Non-pigmented ciliary epithelial cell (primary cell): ENCODE results near the gene ABLIM1.

Source experiments
- DNase-seq: peaks from one replicate; pipeline ENCODE4 v3.0.0-alpha.2; 2010; ENCODE audit warnings: low read depth

ABLIM1 gene

DNA sequence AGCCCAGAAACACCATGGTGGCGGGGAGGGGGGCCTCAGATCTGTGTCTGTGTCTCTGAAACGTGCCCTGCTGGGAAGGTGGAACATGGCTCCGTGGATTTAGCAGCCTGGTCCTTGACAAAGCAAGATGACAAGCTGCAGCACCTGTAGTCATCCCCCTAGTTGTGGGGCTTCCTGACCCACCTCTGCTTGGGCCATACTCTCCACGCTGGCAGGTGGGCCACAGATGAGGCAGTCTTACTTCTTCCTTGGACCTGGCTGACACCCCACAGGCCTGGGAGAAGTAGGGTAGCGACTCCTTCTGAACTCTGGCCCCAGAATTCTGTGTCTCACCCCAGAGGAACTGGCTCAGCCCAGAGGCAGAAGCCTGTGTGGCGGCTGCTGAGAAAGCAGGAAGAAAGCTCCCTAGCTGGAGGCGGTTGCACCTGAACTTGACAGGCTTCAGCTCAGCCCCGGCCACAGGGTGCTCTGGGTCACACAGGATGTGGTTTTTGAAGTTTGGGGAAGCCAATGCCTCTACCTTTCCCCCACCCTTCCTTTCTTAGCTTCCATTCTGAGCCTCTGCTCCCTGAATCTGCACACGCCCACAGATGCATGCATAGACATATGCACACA lies 113.9 kb downstream of the ABLIM1 start:
- no peak for DNase-seq

DNA sequence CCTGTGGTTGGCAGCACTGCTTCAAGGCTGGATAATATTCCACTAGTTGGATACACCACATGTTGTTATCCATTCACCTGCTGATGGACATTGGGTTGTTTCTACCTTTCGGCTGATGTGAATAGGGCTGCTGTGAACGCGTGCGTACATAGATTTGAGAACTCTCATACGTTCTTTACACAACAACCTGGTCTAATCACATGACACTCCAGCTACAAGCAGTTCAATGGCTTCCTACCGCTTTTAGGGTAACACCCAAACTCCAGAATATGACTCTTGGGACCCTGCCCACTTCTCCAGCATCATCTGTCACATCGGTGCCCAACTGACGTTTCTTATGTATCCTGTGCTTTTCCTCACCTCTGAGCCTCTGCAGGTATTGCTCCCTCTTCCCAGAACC lies 114.6 kb downstream of the ABLIM1 start:
- DNase-seq = no peak

DNA sequence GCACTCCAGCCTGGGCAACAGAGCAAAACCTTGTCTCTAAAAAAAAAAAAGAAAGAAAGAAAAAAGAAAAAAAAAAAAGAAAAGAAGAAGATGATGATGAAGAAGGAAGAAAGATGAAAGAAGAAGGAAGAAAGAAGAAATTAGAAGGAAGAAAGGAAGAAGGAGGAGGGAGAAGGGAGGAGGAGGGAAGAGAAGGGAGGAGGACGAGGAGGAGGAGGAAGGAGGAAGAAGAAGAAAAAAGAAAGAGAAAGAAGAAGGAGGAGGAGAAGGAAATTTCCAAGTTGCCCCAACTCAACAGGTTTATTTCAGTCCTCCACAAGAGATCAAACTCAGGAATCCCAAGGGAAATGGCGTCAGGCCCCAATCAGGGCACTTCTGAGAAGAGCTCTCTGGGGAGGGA lies 115.7 kb downstream of the ABLIM1 start:
- no peak for DNase-seq

DNA sequence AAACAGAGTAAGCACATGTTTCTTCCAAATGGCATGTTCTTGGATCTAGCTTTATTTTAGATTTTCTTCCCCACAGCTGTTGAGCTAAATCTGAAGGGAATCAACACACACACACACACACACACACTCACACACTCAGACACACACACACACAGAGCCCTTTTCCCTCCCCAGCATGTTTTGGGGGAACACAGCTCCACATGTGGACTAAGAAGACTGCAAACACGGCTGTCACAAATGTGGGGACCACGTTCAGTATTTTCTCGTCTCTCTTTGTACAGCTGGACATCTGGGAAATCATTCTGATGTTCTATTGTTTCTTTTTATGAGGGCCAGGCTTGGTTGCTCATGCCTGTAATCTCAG lies 116.3 kb downstream of the ABLIM1 start:
- no peak for DNase-seq

DNA sequence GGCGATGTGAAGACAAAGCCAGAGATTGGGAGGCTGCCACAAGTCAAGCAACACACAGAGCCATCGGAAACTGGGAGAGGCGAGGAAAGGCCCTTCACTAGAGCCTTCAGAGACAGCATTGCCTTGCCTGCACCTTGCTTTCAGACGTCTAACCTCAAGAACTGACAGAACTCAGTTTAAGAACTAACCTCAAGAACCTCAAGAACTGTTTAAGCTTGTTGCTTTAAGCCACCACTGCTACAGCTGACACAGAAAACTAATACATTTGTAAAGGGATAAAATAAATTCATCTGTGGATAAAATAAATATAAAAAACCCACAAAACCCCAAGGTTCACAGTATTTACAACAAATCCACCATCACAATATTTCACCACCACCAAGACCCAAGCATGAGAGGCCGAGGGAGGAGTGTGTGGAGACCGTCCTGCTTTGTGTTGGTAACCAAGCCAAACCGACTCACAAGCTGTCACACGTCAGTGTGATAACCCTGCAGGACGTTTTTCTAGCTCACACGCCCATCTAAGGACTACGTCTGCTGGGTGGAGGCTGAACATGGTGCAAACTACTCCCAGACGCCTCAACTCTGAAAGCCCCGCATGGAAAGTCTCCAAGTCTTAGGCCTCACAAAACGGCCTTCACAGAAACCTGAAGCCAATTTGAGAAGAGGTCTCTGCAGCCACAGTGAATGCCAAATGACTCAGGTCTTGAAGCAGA lies 116.8 kb downstream of the ABLIM1 start:
- DNase-seq = peak; percentile 35

DNA sequence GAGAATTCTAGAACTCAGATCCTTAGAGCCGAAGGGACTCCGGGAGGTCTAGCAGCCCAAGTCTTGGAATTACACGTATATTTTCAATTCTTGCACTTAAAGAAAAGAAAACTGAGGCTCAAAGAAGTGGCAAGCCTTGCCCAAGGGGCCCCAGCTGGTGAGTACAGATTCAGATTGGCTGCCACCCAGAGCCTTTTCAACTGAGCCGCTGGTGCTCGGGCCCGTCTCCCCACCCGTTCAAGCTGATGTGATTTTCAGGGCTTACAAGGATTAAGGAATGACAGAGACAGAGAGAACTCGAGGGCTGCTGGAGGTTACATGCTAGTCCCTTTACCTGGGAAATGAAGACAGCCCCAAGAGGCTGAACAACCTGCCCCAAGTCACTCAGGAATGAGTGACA lies 117.8 kb downstream of the ABLIM1 start:
- DNase-seq = no peak

DNA sequence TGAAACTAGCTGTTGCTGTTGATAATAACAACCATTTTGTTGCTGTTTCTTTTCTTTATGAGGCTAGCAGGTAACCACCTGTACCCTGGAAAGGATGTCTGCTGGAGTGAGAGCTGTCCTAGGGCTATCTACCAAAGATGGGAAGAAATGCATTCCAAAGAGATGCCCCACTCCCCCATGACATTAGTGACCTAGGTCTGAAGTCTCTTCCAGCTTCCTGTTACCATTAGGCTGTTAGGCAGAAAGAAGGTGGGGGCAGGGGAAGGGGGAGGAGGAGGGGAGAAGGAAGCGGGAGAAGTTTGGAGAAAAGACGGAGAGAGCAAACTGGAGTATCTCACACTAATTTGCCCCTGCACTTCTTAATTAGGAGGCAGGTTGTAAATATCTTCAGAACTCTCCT lies 118.5 kb downstream of the ABLIM1 start:
- no peak for DNase-seq

DNA sequence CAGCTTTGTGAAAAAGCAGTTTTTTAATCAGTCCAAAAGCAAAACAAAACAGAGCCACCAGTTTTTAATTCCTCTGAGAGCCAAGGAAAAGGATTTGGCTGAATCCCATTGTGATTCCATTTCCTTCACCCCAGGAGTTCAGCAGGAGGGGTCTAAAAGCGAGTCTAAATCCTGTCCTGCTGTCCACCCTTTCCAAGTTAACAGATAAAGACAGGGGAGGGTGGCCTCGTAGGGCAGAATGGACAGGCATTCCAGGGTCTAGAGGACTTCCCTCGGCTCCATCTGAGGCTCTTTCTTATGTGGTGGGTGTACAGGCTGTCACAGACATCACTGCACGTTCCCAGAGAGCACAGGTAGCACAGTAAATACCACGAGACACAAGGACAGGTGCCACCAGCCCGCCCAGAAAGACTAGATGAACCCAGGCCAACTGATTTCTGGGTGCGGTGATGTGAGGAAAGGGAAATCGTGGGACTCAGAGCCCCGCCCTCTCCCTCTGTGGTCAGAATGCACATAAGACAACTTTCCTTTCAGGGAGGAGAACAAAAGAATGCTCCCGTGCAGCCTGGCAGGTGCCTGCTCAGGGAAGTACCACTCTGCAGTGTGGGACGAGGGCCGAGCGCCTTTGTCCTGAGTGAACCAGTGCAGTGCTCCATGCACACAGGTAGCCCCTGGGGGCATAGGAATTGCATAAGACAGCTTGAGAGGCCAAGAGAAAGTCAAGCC lies 119.7 kb downstream of the ABLIM1 start:
- no peak for DNase-seq

DNA sequence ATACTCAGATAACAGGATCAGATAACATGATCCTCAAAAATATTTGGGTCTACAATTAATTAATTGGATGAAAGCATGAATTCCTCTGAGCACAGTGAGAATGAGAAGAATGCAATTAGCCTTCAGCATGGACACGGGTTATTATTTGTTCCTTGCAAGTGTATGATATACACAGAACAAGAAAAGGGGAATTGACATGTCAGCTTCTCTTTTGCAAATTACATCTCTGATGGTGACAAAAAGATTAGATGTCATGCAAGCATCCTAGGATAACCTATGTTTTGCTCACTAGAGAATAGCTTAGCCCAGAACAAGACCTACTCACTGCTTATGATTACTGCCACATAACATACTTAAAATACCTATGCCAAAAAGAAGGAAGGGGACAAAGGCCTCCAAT lies 120.3 kb downstream of the ABLIM1 start:
- DNase-seq = no peak

DNA sequence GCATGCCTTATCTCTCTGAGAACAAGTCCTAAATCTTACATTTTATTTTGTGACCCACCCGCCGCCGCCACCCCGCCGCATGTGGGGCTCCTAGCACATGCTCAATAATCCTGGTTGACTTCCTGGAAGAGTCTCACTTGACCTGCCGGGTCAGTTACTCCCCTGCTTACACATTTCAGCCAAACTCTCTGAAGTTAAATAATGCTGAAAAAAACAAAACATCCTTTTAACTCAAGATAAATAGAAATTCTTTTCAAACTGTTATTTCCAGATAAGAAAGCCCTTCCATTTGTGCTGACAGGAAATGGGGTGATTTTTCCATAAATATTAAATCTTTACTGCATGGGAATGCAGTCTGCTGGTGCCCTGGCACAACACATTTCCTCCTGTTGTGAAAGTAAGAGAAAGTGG lies 123.5 kb downstream of the ABLIM1 start:
- no peak for DNase-seq

DNA sequence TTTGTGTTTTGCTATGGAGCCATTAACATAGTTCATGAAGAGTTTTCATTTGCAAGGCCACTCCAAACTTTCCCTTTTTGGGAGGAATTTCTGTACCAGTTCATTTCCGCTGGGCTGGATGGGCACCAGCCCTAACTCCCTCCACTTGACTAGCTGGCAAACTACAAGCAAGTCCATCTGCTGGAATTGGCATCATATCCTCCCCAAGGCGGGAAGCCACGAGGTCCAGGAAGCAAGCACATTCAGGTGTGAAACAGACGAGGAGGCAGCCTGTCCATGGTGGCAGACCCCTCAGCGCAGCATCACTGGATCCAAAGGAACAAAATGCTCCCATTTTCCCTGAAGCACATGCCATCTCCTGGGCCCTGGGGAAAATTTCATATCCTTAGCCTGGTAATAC lies 125.8 kb downstream of the ABLIM1 start:
- DNase-seq = no peak

DNA sequence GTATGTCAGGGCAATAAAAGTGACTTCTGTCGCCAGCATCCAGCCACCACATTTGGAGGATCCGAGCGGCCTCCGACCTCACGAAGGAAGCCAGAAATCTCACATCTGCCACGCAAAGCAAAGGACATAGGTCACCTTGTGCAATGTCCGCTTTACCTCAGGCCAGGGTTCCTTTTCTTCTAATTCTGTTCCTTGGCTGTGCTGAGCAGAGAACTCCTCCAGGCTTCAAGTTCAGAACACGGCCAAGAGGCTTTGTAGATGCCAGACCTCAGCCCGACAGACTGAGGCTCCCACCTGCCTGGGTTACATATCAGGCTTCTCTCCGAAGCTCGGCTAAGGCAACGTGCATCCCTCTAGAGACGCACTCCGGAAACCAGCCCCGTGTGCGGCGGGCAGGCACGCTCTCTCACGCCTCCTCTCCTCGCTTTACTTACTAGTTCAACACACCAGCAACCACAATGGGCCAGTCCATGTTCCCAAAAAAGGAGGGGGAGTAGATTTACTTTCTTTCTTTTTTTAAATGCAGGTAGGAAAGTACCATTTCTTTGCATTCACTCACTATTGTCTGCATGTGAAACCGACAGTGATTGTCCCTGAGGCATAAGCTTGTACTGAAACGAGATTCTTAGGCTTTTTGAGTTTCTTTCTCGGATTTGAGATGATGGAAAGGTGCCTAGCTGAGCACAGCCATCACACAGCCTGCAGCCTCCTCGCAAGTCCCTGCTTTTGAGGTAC lies 131.4 kb downstream of the ABLIM1 start:
- DNase-seq = no peak

DNA sequence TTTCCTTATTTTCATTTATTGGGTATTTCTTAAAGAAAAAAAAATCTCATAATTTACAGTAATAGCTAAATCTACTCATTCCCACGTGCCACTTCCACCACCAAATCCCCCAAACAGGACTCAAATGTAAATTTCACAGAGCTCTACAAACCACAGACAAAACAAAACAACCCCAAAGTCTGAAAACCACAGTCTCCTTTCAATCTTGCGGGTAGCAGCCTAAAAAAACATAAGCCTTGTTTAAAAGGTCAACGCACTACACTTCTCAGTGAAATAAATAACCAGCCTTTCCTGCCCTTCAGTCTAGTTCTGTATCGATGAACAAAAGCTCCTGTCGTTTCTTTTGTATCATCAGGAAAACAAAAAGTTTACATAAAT lies 132.0 kb downstream of the ABLIM1 start:
- DNase-seq = no peak

DNA sequence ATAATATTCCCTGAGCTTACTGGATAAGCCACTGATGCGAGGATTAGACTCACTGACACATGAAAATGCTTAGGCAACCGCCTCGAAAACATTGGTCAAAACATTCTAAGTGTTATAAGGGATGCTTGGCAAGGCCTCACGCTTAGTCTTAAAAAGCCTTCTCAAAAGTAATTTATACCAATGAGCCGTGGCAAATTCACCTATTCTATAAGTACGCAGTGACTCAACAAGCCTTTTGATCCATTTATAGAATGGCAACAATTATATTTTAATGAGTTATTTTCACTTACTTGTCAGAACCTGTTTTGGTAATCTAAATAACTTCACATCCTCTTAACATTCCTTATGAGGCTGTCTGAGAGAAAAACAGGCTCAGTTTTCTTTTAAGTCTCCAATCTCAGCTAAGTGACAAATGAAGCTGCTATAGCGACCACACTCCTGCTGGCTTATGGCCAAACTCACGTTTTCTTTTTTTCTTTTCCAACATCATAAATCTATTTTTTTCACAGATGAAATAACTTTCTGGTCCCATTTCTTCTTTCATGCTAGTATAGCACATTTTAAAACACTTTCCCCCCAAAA lies 132.6 kb downstream of the ABLIM1 start:
- DNase-seq = no peak

DNA sequence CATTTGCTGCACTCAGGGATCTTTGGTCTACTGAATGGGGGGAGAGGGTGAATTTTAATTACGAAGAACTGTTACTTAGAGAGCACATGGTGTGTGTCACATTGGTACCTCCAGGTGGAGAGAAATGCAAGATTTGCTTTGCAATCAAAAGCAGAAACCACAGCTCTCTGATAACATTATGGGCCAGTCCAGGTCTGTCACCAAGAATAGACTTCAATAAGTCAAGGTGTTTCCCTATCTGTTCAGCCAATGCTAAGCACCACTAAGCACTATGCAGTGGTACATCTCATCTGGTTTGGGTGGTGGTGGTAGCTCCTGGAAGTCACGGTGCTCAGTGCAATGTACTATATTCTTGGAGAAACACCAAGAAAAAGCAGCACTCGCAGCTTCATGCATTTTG lies 134.2 kb downstream of the ABLIM1 start:
- DNase-seq = no peak

DNA sequence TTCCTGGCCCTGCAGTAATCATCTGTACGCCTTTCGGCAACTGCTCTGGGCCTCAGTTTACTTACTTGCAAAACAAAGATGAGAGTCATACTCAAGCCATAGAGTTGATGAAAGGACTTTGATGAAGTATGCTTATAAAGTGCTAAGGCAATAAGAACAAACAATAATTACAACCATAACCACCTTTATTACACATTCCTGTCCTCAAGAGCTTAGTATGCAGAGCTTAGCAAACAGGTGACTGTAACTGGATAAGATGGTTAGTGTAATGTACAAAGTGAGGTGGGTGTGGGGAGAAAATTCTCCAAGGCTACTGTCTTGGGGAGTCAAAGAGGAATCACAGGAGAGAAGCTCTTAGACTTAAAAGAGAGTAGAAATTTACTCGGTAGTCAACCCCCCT lies 136.8 kb downstream of the ABLIM1 start:
- no peak for DNase-seq

DNA sequence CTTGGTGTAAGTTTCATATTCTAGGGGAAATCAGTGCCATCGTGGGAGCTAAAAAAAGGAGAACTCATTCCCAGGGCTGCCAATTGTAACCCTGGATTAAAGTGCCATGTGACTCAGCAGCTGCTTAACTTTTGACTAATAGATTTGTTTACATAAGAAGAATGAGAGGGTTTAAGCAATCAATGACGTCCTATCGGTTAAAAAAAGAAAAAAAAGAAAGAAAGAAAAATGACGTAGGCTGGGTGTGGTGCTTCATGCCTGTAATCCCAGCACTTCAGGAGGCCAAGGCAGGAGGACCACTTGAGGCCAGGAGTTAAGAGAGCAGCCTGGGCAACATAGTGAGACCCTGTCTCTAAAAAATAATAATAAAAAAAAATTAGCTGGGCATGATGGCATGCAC lies 137.6 kb downstream of the ABLIM1 start:
- DNase-seq = peak; percentile 48

DNA sequence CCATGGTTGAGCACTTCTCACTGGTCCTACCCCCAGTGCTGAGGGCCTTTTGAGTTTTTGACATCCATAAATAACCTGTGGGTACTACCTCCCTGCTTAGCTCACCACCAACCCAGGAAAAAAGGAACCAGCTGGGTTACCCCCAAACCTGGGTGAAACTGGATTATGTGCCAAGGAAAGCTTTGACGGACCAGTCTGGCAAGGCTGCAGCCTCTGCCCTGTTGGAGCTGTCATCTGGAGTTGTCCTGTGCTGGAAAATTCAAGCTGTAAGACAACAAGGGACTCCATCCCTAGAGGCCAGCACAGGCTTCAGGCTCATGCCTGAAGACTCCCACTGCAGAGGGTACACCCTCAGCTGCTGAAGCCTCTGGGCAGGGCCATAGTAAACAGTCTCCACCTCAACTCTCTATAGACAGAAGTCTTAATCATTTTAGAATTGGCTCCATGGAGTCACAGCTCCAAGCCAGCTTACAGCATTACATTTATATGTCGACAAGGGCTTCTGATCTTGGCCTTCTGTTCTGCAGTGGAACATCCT lies 138.2 kb downstream of the ABLIM1 start:
- DNase-seq = no peak

DNA sequence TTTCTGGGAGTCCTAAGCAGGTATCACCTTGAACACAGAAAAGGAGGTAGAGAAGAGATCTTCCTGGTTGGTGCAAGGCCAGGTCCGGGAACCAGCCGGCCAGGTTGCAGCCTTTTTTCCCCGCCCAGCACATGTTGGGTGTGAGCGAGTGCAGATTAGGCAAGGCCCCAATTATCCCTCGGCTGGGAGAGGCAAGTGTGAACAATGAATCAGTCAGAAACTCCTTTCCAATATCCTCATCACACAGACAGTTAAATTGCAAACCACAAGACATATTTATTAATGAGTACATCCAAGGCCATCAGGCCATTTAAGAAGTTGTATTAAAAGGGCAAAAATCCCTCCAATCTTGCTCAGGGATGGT lies 138.8 kb downstream of the ABLIM1 start:
- no peak for DNase-seq

DNA sequence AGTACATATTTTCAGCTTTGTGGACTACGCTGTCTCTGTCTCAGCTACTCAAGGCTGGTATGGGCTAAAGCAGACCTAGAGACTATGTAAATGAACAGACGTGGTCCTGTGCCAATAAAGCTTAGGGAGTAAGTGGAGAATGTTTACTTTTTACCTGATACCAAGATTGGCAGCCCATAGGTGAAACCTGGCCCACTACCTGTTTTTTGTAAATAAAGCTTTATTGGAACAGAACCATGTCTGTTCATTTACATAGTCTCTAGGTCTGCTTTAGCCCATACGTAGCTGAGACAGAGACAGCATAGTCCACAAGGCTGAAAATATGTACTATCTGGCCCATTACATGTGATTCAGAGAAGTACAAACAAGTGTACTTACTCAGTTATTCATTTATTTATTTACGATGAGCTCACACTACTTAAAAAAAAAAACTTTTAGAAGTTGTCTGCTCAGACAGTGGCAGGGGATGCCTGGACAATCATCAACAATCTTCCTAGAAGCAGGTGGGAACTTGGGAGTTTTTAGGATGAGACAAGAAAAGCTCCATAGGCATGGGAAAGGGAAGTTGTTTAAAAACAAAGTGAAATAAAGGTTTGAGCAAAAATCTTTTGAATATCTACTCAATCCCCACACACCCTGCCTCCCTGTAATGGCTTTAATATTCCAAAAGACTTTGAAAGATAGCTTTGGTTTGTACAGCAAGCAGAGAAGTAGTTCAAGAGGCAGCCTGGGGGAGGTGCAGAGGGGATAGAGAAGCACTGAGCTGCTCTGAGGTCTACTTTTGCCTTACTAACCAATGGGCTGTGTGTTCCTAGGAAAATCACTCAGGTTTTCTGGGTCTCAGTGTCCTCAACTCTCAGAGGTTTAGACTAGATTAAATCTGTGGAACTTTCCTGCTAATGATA lies 139.4 kb downstream of the ABLIM1 start:
- DNase-seq = no peak
